Neural crest cell (in vitro differentiated cells): ENCODE measurements around the gene IRS2. TPM values are rescaled to one million over a fixed set of nuclear protein-coding genes. Genes with fewer than 3 reads are reported as not detected.

ENCODE experiments used
- DNase-seq: peaks from one replicate; pipeline ENCODE4 v3.0.0; 2021; ENCODE audit warnings: low read depth, mixed read lengths, low spot score
- H3K27ac Mint-ChIP-seq: one replicate; pipeline ENCODE4 v1.8.0; 2021; ENCODE audit warnings: mild to moderate bottlenecking, mixed read lengths; ENCODE audit not compliant: unreplicated experiment
- H3K27me3 Mint-ChIP-seq: 2 replicates; pipeline ENCODE4 v1.8.0; 2021; ENCODE audit warnings: low read depth, mild to moderate bottlenecking, mixed read lengths
- H3K36me3 Mint-ChIP-seq: 2 replicates; pipeline ENCODE4 v1.8.0; 2021; ENCODE audit warnings: low read depth, mild to moderate bottlenecking, mixed read lengths
- H3K4me1 Mint-ChIP-seq: 2 replicates; pipeline ENCODE4 v1.8.0; 2021; ENCODE audit warnings: mixed read lengths
- H3K4me3 Mint-ChIP-seq: one replicate; pipeline ENCODE4 v1.8.0; 2021; ENCODE audit warnings: mild to moderate bottlenecking, mixed read lengths
- H3K9me3 Mint-ChIP-seq: 2 replicates; pipeline ENCODE4 v1.8.0; 2021; ENCODE audit warnings: mixed read lengths
- CTCF ChIP-seq: fragments of 200-600 bp; sonication (generic); conservative IDR thresholded peaks from 2 replicates; pipeline ENCODE4 v1.5.0; 2021; ENCODE audit warnings: antibody characterized with exemption, mild to moderate bottlenecking
- total RNA-seq: library from RNA; stranded (reverse); gene quantifications from 2 replicates; pipeline ENCODE4 v1.2.1, GENCODE V29; 2021

The IRS2 gene
- total RNA-seq, 1 donor from 2014 or later = 7.0 TPM

- no peak for DNase-seq
- H3K27ac Mint-ChIP-seq = no peak overlapping the region
- H3K36me3 Mint-ChIP-seq = no peaks in the 10 kb centered on the region
- peaks cover 24% of the 10 kb centered on the region for H3K4me1 Mint-ChIP-seq
- H3K9me3 Mint-ChIP-seq = no peaks in the 10 kb centered on the region
- no peak for TF ChIP-seq CTCF
- H3K27me3 Mint-ChIP-seq = no peaks in the 10 kb centered on the region
- no peak overlapping the region for H3K4me3 Mint-ChIP-seq
Observed at GRCh38 chr13:109719962-109720646, 66.3 kb downstream of the IRS2 start.

- TF ChIP-seq CTCF = no peak
- Mint-ChIP-seq H3K27ac (no peak overlapping the region), H3K4me3 (no peak overlapping the region), H3K27me3 (no peaks in the 10 kb centered on the region), H3K4me1 (peaks cover 24% of the 10 kb centered on the region), H3K9me3 (no peaks in the 10 kb centered on the region), H3K36me3 (no peaks in the 10 kb centered on the region)
- DNase-seq = no peak
Observed at GRCh38 chr13:109718726-109719125, 67.7 kb downstream of the IRS2 start.

- TF ChIP-seq CTCF = no peak
- Mint-ChIP-seq H3K27me3 (no peaks in the 10 kb centered on the region), H3K4me3 (no peak overlapping the region), H3K36me3 (no peaks in the 10 kb centered on the region), H3K4me1 (peaks cover 24% of the 10 kb centered on the region), H3K27ac (no peak overlapping the region), H3K9me3 (no peaks in the 10 kb centered on the region)
- DNase-seq = no peak
Observed at GRCh38 chr13:109717686-109718085, 68.7 kb downstream of the IRS2 start.

- Mint-ChIP-seq H3K27ac (no peak overlapping the region), H3K36me3 (no peaks in the 10 kb centered on the region), H3K27me3 (no peaks in the 10 kb centered on the region), H3K4me1 (peaks cover 22% of the 10 kb centered on the region), H3K4me3 (no peak overlapping the region), H3K9me3 (no peaks in the 10 kb centered on the region)
- no peak for DNase-seq
- TF ChIP-seq CTCF = no peak
Observed at GRCh38 chr13:109715902-109716301, 70.5 kb downstream of the IRS2 start.

GRCh38 chr13:109713681-109714080 lies 72.7 kb downstream of the IRS2 start:
- peaks cover 2% of the 10 kb centered on the region for H3K4me1 Mint-ChIP-seq
- H3K27ac Mint-ChIP-seq = no peak overlapping the region
- H3K9me3 Mint-ChIP-seq = no peaks in the 10 kb centered on the region
- no peak for DNase-seq
- H3K27me3 Mint-ChIP-seq = no peaks in the 10 kb centered on the region
- no peaks in the 10 kb centered on the region for H3K36me3 Mint-ChIP-seq
- H3K4me3 Mint-ChIP-seq = no peak overlapping the region
- no peak for TF ChIP-seq CTCF
